ENCODE measurements around the gene YPEL4. TPM values are rescaled to one million over a fixed set of nuclear protein-coding genes. Genes with fewer than 3 reads are reported as not detected.
"Not testable (repeated sequence)": the region's sequence is repeated elsewhere in the genome, so short reads cannot be mapped to it uniquely, and the experiment has no call there.

Gene YPEL4
- total RNA-seq, 1 donor from 2014 or later, result 5.3 TPM

DNA sequence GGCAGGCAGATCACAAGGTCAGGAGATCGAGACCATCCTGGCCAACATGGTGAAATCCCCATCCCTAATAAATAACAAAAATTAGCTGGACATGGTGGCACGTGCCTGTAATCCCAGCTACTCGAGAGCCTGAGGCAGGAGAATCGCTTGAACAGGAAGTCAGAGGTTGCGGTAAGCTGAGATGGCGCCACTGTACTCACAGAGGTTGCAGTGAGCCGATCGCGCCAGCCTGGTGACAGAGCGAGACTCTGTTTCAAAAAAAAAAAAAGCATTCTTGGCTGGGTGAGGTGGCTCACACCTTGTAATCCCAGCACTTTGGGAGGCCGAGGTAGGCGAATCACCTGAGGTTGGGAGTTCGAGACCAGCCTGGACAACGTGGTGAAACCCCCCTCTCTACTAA, 2.5 kb upstream of the YPEL4 start:
- DNase-seq (ENCODE audit: low spot score in 2 of 2); FAIRE-seq: not testable (repeated sequence)

DNA sequence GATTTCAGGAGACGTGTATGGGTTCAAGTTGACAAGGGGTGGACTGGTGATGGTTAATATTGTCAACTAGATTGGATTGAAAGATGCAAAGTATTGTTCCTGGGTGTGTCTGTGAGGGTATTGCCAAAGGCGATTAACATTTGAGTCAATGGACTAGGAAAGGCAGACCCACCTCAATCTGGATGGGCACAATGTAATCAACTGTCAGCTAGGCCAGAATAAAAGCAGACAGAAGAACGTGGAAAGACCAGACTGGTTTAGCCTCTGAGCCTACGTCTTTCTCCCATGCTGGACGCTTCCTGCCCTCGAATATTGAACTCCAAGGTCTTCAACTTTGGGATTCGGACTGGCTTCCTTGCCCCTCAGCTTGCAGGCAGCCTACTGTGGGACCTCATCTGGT, 1.7 kb upstream of the YPEL4 start:
- FAIRE-seq, result no peak
- no peak for DNase-seq (ENCODE audit: low spot score in 2 of 2)

- DNase-seq (ENCODE audit: low spot score in 2 of 2) (no peak), FAIRE-seq (no peak)
These were observed 1.0 kb upstream of the YPEL4 start for GRCh38 chr11:57650739-57651090.

- peak in 1 of 2 donors; percentile 36 for DNase-seq (ENCODE audit: low spot score in 2 of 2)
- no peak for FAIRE-seq
These were observed 644 bp downstream of the YPEL4 start for GRCh38 chr11:57648801-57649735.

- DNase-seq (ENCODE audit: low spot score in 2 of 2) (peak in 1 of 2 donors; percentile 27), FAIRE-seq (no peak)
These were observed 1.5 kb downstream of the YPEL4 start for GRCh38 chr11:57647960-57648800.

GRCh38 chr11:57647372-57647771, 2.3 kb downstream of the YPEL4 start:
- DNase-seq (ENCODE audit: low spot score in 2 of 2) (no peak), FAIRE-seq (no peak)

GRCh38 chr11:57646799-57647303, 2.9 kb downstream of the YPEL4 start:
- DNase-seq (ENCODE audit: low spot score in 2 of 2), result no peak

DNA sequence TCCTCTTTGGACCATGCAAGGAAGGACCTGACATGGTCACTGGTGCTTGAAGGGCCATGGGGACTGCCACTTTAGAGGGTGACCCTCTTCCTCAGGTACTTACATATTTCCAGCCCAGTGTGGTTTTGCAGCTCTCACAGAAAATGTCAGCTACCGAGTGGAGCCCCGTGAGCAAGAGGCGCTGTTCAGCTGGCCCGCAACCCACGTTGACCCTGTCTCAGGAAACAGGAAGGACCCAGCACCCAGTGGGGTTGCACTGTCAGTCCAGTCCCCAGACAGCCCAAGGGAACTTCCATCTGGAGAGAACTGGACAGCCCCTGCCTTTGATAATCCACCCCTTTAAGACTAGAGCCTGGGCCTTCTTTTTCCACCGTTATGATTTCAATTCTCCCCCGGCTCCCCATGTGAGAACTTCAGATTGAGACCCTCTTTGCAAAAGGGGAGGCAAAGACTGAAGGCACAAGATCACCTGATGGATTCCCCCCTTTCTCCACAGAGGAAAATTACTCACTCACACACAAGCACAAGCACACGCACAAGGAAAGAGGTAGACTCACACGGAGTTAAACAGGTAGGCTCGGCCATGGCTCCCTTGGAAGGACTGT, 3.4 kb downstream of the YPEL4 start:
- DNase-seq (ENCODE audit: low spot score in 2 of 2) (no peak), FAIRE-seq (no peak)

More at GRCh38 chr11:57646799-57647303, 2.9 kb downstream of the YPEL4 start:
- FAIRE-seq, result no peak

GRCh38 chr11:57645689-57646085, 4.0 kb downstream of the YPEL4 start:
- DNase-seq (ENCODE audit: low spot score in 2 of 2) (no peak), FAIRE-seq (no peak)

DNA sequence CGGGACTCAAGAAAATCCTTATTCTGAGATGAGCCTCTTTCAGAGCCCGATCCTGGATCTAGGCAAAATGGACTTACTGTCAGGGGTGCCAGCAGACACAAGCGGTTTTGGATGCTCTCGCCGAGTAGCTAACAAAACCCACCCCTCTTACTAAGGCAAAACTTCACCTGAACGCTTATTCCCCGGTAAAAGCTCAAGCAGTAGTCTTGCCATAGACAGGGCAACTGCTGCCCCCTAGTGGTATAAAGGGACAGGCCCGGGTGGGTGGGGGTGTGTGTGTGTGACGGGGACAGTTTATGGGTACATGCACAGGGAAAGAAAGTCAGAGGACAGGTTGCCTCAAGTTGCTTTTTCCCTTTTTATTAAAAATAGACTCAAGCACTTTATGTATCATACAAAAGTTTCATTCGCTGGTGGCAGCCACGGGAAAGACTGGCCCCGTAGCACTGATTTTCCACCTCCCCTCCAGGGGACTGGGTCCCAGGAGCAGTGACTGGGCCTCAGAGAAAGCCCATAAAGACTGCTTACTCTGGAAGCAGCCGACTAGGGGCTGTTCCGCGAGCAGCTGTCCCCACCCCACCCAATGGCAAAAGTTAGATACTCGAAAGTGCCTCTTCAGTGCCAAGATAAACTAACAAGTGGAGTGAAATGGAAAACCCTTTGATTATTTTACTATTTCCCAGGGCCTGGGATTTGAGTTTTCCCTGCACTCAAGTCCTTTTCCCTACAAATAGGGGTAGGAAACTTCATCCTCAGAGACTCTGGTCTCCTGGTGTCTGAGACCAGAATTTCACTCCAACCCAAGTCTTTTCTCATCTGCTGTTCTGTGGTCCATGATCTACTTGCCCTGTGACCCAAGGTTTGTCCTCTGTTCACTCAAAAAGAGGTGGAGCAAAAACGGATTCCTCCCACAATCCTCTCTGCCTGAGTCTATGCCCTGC, 4.7 kb downstream of the YPEL4 start:
- no peak for FAIRE-seq

DNA sequence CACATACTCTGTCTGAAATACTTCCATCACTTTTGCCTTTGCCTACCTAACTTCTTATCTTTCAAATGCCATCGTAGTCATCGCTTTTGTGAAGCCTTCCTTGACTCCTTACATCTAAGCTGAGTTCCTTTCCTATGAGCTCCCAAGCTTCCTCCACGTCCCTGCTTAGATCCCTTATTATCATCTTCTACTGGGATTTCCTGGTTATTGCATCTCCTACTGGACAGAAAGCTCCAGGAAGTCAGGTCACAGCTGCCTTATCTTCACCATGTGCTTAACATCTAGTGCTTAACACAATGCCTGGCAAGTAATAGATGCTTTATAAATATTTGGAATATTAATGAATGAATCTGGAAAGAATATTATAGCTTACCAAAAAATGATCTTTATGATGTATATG, 5.9 kb downstream of the YPEL4 start:
- no peak for DNase-seq (ENCODE audit: low spot score in 2 of 2)
- no peak for FAIRE-seq

More for the DNA sequence above, 4.7 kb downstream of the YPEL4 start:
- DNase-seq (ENCODE audit: low spot score in 2 of 2), result peak; percentile 69 to 76

DNA sequence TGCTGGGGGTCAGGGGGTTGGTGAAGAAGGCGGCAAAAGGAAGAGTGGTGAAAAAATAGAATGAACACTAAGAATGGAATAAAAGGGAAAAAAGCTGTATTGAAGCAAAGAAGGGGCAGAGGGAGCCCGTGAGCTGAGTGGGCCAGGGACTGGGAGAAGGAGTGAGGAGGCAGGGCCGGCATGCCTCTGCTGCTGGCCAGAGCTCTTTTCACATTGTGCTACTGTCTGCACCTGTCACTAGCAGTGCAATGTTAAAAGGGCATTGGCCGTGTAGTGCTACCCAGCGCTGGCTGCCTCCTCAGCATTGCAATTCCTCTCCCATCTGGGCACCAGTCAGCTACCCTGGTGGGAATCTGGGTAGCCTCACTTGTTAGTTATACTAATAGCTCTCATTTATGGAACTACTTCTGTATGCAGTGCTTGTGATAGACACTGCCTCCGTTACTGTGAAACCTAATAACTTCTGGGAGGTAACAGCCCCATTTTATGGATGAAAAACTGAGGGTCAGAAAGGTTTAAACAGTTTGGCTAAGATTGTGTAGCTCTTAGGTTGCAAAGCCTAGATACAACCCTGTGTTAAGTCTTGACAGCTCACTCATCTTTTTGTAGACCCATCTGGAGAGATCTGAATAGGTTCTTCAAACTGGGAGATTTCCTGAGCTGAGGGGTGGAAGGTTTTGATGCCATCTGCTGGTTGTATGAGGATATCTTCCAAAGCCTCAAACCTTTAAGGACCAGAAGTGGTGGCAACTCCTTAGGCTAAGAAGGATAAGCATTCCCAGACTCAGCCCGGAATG, 8.5 kb downstream of the YPEL4 start:
- FAIRE-seq, result no peak
- peak; percentile 60 to 63 for DNase-seq (ENCODE audit: low spot score in 2 of 2)

GRCh38 chr11:57640068-57640800, 9.5 kb downstream of the YPEL4 start:
- FAIRE-seq, result no peak

DNA sequence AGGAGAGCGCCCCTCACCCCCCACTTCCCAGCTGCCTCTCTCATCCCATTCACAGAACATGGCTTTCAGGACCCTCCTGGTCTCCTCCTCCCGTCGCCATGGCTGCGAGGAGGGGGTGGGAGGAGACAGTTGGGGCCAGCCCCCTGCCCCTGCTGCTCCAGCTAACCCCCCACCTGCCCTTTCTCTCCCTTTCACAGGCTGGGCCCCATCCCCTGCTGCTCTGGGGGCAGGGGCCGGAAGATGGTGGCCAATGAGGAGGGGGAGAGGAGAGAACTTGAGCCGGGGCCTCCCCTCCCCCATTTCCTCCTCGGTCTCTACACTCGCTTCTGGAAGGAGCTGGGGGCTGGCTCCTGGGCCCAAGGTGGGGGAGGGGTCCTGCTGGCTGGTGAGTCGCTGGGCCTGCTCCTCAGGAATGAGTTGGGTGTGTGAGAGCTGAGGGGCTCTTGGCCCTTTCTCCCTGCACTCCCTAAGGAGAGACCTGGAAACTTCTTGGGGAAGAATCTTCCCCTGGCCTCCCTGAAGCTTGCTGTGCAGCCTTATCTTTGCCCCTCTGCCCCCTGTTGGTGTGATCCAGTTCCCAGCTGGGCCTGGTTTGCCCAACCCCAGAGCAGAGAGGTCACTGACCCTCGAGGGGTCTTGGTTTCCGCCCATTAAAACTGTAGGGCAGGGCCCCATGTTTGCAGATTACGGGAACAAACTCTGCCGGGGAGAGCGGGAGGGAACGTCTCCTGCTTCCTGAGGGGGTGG, 10.2 kb downstream of the YPEL4 start:
- DNase-seq (ENCODE audit: low spot score in 2 of 2), result no peak
- FAIRE-seq, result no peak

More at GRCh38 chr11:57640068-57640800, 9.5 kb downstream of the YPEL4 start:
- DNase-seq (ENCODE audit: low spot score in 2 of 2), result no peak

DNA sequence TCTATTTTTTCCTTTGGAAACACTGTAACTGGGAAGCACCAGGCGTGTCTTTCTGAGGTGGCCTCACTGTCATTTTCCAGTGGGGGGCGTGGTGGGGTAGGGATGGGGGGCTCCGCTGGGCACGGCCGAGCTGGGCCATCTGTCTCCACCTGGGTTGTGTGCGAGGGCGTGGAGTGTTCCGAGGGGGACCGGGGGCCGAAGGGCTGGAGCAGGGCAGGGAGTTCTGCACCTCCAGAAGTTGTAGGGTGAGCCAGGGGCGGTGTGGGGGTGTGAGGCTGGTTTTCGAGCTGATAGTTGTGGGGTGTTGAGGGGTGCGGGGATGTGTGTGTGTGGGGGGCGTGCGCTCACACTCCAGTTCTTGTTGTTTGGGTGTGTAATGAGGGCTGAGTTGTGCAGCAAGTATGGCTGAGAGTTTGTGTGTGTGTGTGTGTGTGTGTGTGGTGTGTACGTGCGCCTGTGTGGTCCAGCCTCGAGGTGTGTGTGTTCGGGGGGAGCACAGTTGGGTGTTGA, 10.8 kb downstream of the YPEL4 start:
- FAIRE-seq (no peak), DNase-seq (ENCODE audit: low spot score in 2 of 2) (peak in 1 of 2 donors; percentile 49)

GRCh38 chr11:57638005-57638781, 11.5 kb downstream of the YPEL4 start:
- peak; percentile 66 to 88 for DNase-seq (ENCODE audit: low spot score in 2 of 2)
- no peak for FAIRE-seq

Measured in frontal cortex (tissue), 4 donors.